Measurements from ENCODE around the gene FBXL3.
"Not testable (repeated sequence)": the region's sequence is repeated elsewhere in the genome, so short reads cannot be mapped to it uniquely, and the experiment has no call there.

FBXL3 gene

GRCh38 chr13:77028202-77028601, 1.2 kb upstream of the FBXL3 start:
- peak overlapping the region; percentile 62 for H3K4me3 ChIP-seq (ENCODE audit: low read depth, low read length)

GRCh38 chr13:77026255-77026860, 601 bp downstream of the FBXL3 start:
- peak overlapping the region; percentile 87 for H3K4me3 ChIP-seq (ENCODE audit: low read depth, low read length)

DNA sequence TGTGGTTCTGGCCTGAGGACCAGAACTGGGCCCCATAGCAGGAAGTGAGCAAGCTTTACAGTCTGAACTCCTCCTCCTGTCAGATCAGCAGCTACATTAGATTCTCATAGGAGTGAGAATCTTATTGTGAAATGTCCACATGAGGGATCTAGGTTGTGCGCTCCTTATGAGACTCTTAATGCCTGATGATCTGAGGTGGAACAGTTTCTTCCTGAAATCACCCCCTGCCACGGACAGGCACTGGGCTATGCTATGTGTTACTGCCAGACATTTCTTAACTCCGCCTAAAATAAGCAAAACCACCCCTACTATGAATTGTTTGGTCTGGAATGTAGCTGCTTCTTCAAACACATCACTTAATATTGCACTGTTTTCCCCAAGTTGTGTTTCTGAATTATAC, 4.6 kb downstream of the FBXL3 start:
- H3K4me3 ChIP-seq (ENCODE audit: low read depth, low read length) = no peak overlapping the region

- no peak overlapping the region for H3K4me3 ChIP-seq (ENCODE audit: low read depth, low read length)
Observed at GRCh38 chr13:77019756-77020155, 7.2 kb downstream of the FBXL3 start.

DNA sequence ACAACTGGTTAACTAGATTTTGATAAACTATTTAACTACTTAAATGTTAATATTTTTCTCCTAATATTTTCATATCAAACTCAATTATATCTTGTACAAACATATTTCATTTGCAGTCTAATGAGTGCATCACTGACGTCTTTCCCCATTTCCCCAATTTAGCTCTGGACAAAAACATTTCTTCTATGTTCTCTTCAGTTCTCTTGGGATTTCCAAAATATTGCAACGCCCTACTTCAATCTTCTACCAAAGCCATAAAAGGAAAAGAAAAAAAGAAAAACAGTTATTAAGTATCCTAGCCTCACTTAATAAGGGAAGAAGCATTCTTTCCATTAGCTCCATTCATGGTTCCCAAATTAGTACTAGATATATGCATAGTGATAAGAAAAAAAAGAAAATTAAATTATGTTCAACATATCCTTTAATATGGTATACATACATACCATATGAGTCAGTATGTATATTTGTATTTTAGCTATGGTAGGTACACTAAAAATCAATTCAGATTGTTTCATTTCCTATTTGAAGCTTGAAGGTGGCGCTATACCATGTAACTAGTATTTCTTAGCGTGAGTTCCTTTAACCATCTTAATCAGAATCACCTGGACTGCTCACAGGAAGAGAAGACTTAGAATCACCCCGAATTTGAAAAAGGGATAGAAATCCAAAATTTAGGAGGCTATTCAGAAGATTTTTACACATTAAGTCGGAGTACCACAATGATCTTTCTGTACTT, 9.9 kb downstream of the FBXL3 start:
- H3K4me3 ChIP-seq (ENCODE audit: low read depth, low read length) = no peak overlapping the region

DNA sequence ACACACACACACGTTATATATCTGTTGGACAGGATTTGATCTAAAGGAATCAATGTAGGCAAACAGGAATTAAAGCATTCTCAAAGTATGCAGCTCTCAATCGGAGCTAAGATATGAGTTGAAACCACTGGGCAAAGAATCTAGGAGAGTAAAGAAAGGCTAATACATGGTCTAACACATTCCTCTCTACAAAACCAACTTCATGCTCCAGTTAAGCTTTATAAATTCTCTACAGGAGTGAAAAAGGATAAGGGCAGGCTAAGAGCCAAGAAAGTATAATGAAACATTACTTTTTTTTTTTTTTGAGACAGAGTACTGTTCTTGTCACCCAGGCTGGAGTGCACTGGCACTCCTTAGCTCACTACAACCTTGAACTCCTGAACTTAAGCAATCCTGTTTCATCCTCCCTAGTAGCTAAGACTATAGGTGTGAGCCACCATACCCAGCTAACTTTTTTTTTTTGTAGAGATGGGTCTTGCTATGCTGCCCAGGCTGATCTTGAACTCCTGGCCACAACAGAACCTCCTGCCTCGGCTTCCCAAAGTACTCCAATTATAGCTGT, 10.6 kb downstream of the FBXL3 start:
- no peak overlapping the region for H3K4me3 ChIP-seq (ENCODE audit: low read depth, low read length)

- H3K4me3 ChIP-seq (ENCODE audit: low read depth, low read length) = no peak overlapping the region
Observed at GRCh38 chr13:77014906-77015685, 11.9 kb downstream of the FBXL3 start.

- no peak overlapping the region for H3K4me3 ChIP-seq (ENCODE audit: low read depth, low read length)
Observed at GRCh38 chr13:77013853-77014542, 13.0 kb downstream of the FBXL3 start.

DNA sequence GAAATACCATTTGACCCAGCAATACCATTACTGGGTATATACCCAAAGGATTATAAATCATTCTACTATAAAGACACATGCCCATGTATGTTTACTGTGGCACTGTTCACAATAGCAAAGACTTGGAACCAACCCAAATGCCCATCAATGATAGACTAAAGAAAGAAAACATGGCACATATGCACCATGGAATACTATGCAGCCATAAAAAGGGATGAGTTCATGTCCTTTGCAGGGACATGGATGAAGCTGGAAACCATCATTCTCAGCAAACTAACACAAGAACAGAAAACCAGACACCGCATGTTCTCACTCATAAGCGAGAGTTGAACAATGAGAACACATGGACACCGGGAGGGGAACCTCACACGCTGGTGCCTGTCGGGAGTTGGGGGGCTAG, 17.2 kb downstream of the FBXL3 start:
- not testable (repeated sequence) for H3K4me3 ChIP-seq (ENCODE audit: low read depth, low read length)

DNA sequence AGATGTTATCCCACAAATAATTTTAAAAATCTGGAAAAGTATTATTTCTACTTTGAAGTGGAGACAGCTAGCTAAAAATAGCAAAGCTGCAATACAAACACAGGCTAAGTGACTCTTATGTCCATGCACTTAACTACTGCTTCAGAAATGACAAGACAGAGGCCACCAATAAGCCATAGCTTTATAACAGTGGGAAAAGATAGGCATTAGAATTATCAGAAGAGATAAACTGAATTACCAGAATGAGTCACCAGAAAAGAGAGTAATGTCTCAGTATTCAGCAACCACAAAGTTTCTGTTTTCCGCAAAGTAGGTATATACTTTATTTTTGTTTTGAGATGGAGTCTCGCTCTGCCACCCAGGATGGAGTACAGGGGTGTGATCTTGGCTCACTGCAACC, 17.9 kb downstream of the FBXL3 start:
- no peak overlapping the region for H3K4me3 ChIP-seq (ENCODE audit: low read depth, low read length)

GRCh38 chr13:77008337-77008736, 18.6 kb downstream of the FBXL3 start:
- H3K4me3 ChIP-seq (ENCODE audit: low read depth, low read length) = not testable (repeated sequence)

GRCh38 chr13:77002590-77003190, 24.3 kb downstream of the FBXL3 start:
- H3K4me3 ChIP-seq (ENCODE audit: low read depth, low read length) = no peak overlapping the region

DNA sequence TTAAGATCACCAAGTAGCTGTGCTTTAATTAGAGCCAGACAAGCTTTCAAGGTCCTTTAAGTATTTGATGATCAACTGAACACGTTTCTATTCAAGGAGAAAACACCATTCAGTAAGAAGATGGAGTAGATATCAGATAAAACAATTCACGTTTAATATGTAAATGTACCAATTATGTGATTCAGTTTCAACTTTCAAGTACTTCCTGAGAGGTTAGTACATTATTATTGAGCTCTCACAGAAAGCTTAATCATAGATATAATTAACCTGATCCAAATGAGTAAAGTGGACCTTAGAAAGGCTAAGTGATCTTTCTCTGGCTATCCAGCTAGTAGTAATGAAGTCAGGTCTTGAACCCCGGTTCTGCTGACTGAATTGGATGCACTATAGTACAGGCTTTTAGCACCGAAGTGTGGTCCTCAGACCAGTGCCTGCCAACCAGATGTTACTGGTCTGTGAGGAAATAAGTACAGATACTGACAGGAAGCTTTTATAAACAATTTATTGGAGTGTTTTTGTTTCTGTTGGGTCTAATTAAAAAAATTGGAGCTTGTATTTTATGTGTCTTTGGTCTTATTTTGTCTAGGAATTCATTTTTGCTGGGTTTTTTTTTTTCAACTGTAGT, 24.9 kb downstream of the FBXL3 start:
- H3K4me3 ChIP-seq (ENCODE audit: low read depth, low read length) = no peak overlapping the region

DNA sequence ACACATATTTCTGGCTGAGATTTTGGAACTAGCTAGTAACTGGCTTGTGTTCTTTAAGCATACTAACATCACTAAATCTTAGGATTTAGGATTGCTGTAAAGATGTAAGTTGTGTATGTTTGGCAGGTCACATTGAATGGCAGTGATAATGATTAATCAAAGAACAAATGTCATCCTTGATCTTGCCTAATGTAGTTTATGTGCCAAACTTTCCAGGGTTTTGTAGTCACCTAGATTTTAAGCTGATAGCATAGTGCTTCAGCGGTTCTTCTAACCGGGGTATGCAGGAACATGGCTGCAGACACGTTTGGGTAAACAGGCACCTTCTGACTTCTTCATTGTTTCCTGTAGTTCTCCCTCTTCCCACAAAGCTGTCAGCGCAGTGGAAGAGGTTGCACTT, 25.4 kb downstream of the FBXL3 start:
- H3K4me3 ChIP-seq (ENCODE audit: low read depth, low read length) = no peak overlapping the region

GRCh38 chr13:77000475-77000874, 26.5 kb downstream of the FBXL3 start:
- H3K4me3 ChIP-seq (ENCODE audit: low read depth, low read length) = no peak overlapping the region

GRCh38 chr13:76994281-76994680, 32.7 kb downstream of the FBXL3 start:
- H3K4me3 ChIP-seq (ENCODE audit: low read depth, low read length) = no peak overlapping the region

DNA sequence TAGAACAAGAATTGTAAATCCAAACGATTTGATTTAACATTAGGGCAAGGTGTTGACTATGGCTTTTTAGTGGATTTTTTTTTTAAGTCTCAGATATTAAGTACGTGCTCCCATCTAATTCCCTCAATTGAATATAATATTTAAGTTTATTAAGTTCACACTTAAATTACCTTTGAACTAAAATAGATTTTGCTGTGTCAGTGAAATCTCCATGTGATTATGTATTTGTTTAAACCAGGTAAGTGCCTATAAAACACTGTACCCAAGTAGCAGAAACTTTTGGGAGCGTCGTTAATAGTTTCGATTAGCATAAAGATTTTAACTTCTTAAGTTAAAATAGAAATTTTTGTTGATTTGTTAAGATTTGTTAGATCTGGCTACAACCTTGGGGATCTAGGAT, 33.5 kb downstream of the FBXL3 start:
- H3K4me3 ChIP-seq (ENCODE audit: low read depth, low read length) = no peak overlapping the region

DNA sequence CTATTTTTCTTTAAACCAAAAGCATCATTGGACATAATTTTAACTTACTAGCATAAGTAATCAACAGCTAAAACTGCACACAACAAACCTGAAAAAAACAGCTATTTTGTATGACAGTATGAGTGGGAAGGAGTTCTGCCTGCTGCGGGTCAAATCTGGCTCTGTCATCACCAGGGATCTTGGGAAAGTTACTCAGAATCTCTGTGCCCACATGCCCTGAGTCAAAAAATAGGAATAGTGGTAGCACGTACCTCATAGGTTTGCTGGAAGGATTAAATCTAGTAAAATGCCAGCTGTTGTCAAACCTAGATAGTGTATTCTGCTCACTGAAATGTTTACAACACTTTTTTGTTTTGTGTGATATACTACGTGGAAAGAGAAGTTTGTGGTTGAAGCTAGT, 33.9 kb downstream of the FBXL3 start:
- peak overlapping the region; percentile 94 for H3K4me3 ChIP-seq (ENCODE audit: low read depth, low read length)

- peak overlapping the region; percentile 94 for H3K4me3 ChIP-seq (ENCODE audit: low read depth, low read length)
Observed at GRCh38 chr13:76992548-76993001, 34.4 kb downstream of the FBXL3 start.
